H9 (cell line): ENCODE data around the gene TTLL3. TPM values are rescaled to one million over a fixed set of nuclear protein-coding genes. Genes with fewer than 3 reads are reported as not detected.

Source experiments
- DNase-seq: peaks from one replicate; pipeline ENCODE4 v3.0.0-alpha.2; 2017
- H2AFZ ChIP-seq: one replicate; pipeline ENCODE4 v1.6.1; 2013; ENCODE audit warnings: mild to moderate bottlenecking, low read length, control low read depth, moderate library complexity
- H2AK5ac ChIP-seq: 2 replicates; pipeline ENCODE4 v1.6.1; 2013; ENCODE audit warnings: low read length, control low read depth, mixed read lengths; ENCODE audit not compliant: insufficient read length
- H2BK120ac ChIP-seq: one replicate; pipeline ENCODE4 v1.6.1; 2013; ENCODE audit warnings: low read depth, mild to moderate bottlenecking, low read length, control low read depth, inconsistent platforms; ENCODE audit not compliant: poor library complexity, severe bottlenecking
- H2BK12ac ChIP-seq: 2 replicates; pipeline ENCODE4 v1.6.1; 2013; ENCODE audit warnings: low read length, control low read depth, mixed read lengths, low read depth; ENCODE audit not compliant: insufficient read length
- H2BK15ac ChIP-seq: 2 replicates; pipeline ENCODE4 v1.6.1; 2013; ENCODE audit warnings: low read depth, low read length, control low read depth
- H2BK20ac ChIP-seq: one replicate; pipeline ENCODE4 v1.6.1; 2013; ENCODE audit warnings: low read depth, mild to moderate bottlenecking, low read length, control low read depth, inconsistent platforms; ENCODE audit not compliant: poor library complexity, severe bottlenecking
- H2BK5ac ChIP-seq: 2 replicates; pipeline ENCODE4 v1.6.1; 2013; ENCODE audit warnings: low read length, control low read depth, mixed read lengths; ENCODE audit not compliant: insufficient read length
- H3K14ac ChIP-seq: 2 replicates; pipeline ENCODE4 v1.6.1; 2013; ENCODE audit warnings: low read length, control low read depth; ENCODE audit not compliant: insufficient read depth
- H3K18ac ChIP-seq: 2 replicates; pipeline ENCODE4 v1.6.1; 2013; ENCODE audit warnings: low read depth, mild to moderate bottlenecking, mixed read lengths, low read length, control low read depth; ENCODE audit not compliant: insufficient read length
- H3K23ac ChIP-seq: 2 replicates; pipeline ENCODE4 v1.6.1; 2013; ENCODE audit warnings: low read length, control low read depth, mixed read lengths, low read depth; ENCODE audit not compliant: insufficient read length
- H3K23me2 ChIP-seq: 2 replicates; pipeline ENCODE4 v1.6.1; 2013; ENCODE audit warnings: low read depth, mild to moderate bottlenecking, mixed read lengths, low read length, control low read depth; ENCODE audit not compliant: insufficient read length, poor library complexity, severe bottlenecking
- H3K27ac ChIP-seq: 2 replicates; pipeline ENCODE4 v1.5.1; 2013; ENCODE audit warnings: low read length, control low read depth, mixed read lengths, low read depth; ENCODE audit not compliant: insufficient read length
- H3K27me3 ChIP-seq: 2 replicates; pipeline ENCODE4 v1.6.1; 2013; ENCODE audit warnings: low read length, control low read depth, inconsistent platforms; ENCODE audit not compliant: insufficient read depth
- H3K4ac ChIP-seq: 2 replicates; pipeline ENCODE4 v1.6.1; 2013; ENCODE audit warnings: low read depth, mild to moderate bottlenecking, control low read depth, inconsistent platforms, low read length, moderate library complexity
- H3K4me1 ChIP-seq: 2 replicates; pipeline ENCODE4 v1.6.1; 2013; ENCODE audit warnings: low read length, control low read depth, inconsistent platforms; ENCODE audit not compliant: insufficient read depth
- H3K4me2 ChIP-seq: 2 replicates; pipeline ENCODE4 v1.6.1; 2013; ENCODE audit warnings: low read length, control low read depth, mixed read lengths; ENCODE audit not compliant: insufficient read length, insufficient read depth
- H3K56ac ChIP-seq: 2 replicates; pipeline ENCODE4 v1.6.1; 2013; ENCODE audit warnings: low read depth, mild to moderate bottlenecking, mixed read lengths, low read length, control low read depth; ENCODE audit not compliant: insufficient read length
- H3K79me1 ChIP-seq: 2 replicates; pipeline ENCODE4 v1.6.1; 2013; ENCODE audit warnings: low read depth, mild to moderate bottlenecking, moderate library complexity, low read length, control low read depth, inconsistent platforms; ENCODE audit not compliant: insufficient read depth, poor library complexity, severe bottlenecking
- H3K79me2 ChIP-seq: 2 replicates; pipeline ENCODE4 v1.6.1; 2013; ENCODE audit warnings: low read length, control low read depth, inconsistent platforms; ENCODE audit not compliant: insufficient read depth
- H3K9ac ChIP-seq: 2 replicates; pipeline ENCODE4 v1.6.1; 2013; ENCODE audit warnings: low read length, control low read depth, mixed read lengths; ENCODE audit not compliant: insufficient read length; ENCODE audit errors: extremely low read depth
- H3K9me3 ChIP-seq: one replicate; pipeline ENCODE4 v1.6.1; 2013; ENCODE audit warnings: low read depth, low read length, inconsistent platforms; ENCODE audit not compliant: control insufficient read depth
- H3T11ph ChIP-seq: one replicate; pipeline ENCODE4 v1.6.1; 2013; ENCODE audit warnings: mild to moderate bottlenecking, low read length, control low read depth, inconsistent platforms
- H4K20me1 ChIP-seq: one replicate; pipeline ENCODE4 v1.6.1; 2013; ENCODE audit not compliant: control insufficient read depth, insufficient read length, insufficient read depth
- H4K5ac ChIP-seq: 2 replicates; pipeline ENCODE4 v1.6.1; 2013; ENCODE audit warnings: low read depth, mild to moderate bottlenecking, mixed read lengths, low read length, control low read depth; ENCODE audit not compliant: insufficient read length
- H4K8ac ChIP-seq: replicated peaks from 2 replicates; pipeline ENCODE4 v1.6.1; 2013; ENCODE audit warnings: low read length, control low read depth, mixed read lengths, low read depth; ENCODE audit not compliant: insufficient read length
- H4K91ac ChIP-seq: 2 replicates; pipeline ENCODE4 v1.6.1; 2013; ENCODE audit warnings: low read depth, mild to moderate bottlenecking, moderate library complexity, mixed read lengths, low read length, control low read depth; ENCODE audit not compliant: insufficient read length
- H3K27ac Mint-ChIP-seq, 3 experiments: 2 replicates in 2 of 3; 3 replicates in 1 of 3; pipeline ENCODE4 v1.8.0; 2020 to 2021; ENCODE audit warnings: mixed read lengths in 3 of 3, mild to moderate bottlenecking in 1 of 3, moderate library complexity in 1 of 3
- H3K27me3 Mint-ChIP-seq: 2 replicates; pipeline ENCODE4 v1.8.0; 2021; ENCODE audit warnings: low read depth, mild to moderate bottlenecking, moderate library complexity, mixed read lengths
- H3K36me3 Mint-ChIP-seq, 3 experiments: 2 replicates in 2 of 3; 3 replicates in 1 of 3; pipeline ENCODE4 v1.8.0; 2020 to 2021; ENCODE audit warnings: low read depth in 3 of 3, mixed read lengths in 3 of 3; ENCODE audit not compliant: insufficient read depth in 1 of 3
- H3K4me1 Mint-ChIP-seq, 2 experiments: 2 replicates each; pipeline ENCODE4 v1.8.0; 2020; ENCODE audit warnings: mixed read lengths in 2 of 2
- H3K4me3 Mint-ChIP-seq, 2 experiments: 2 replicates in 1 of 2; 3 replicates in 1 of 2; pipeline ENCODE4 v1.8.0; 2020 to 2021; ENCODE audit warnings: mild to moderate bottlenecking in 2 of 2, mixed read lengths in 2 of 2, moderate library complexity in 1 of 2
- H3K9me3 Mint-ChIP-seq, 2 experiments: 2 replicates in 1 of 2; 3 replicates in 1 of 2; pipeline ENCODE4 v1.8.0; 2020; ENCODE audit warnings: mild to moderate bottlenecking in 2 of 2, mixed read lengths in 2 of 2, moderate library complexity in 1 of 2
- CTCF ChIP-seq: fragments of 200-600 bp; sonication (generic); conservative IDR thresholded peaks from 3 replicates; pipeline ENCODE4 v1.8.0; 2021; ENCODE audit warnings: antibody characterized with exemption, mild to moderate bottlenecking
- WGBS: extraction: QIAGEN DNeasy Blood & Tissue Kit; methylation state at CpG from one replicate; pipeline ENCODE4 v1.1.7; 2013; ENCODE audit warnings: missing lambda C conversion rate, low lambda C conversion rate, mixed read lengths; ENCODE audit not compliant: insufficient read length; ENCODE audit errors: extremely low coverage; 5-methylcytosine and 5-hydroxymethylcytosine counted together
- total RNA-seq: library from RNA; stranded (reverse); gene quantifications from 2 replicates; pipeline ENCODE4 v1.2.1, GENCODE V29; 2021

The TTLL3 gene
- total RNA-seq, 1 experiment from 2014 or later = 14.4 TPM

DNA sequence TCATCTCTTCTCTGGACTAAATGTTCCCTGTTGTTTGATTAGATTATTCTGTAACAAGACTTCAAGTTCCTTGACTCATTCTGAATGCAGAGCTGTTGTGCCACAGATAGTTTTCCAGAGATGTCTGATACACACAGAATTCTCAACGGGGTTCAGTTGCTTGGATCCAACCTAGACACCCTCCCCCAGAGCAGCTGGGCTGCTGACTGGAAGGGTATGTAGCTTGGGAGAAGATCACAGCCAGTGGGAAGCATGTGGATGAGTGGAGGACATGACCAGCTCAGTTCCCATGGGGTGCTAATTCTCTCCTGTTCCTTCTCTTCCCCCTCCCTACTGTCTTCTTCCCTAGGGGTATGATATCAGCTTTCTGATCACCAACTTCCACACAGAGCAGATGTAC lies 6.6 kb upstream of the TTLL3 start:
- H4K20me1 ChIP-seq = no peaks in the 10 kb centered on the region
- H2BK12ac ChIP-seq = no peak overlapping the region
- DNase-seq = no peak

More for the DNA sequence above, 6.6 kb upstream of the TTLL3 start:
- Histone ChIP-seq H4K91ac (no peak overlapping the region), H3K27ac (no peak overlapping the region), H2BK120ac (no peak overlapping the region), H2BK15ac (no peak overlapping the region), H3K9ac (no peak overlapping the region), H2BK20ac (no peak overlapping the region), H2BK5ac (no peak overlapping the region), H3K18ac (no peak overlapping the region), H3K14ac (no peak overlapping the region), H2AFZ (no peak overlapping the region), H3K56ac (no peak overlapping the region), H4K8ac (no peak overlapping the region), H3K79me2 (no peaks in the 10 kb centered on the region), H3K9me3 (no peaks in the 10 kb centered on the region), H3K23me2 (no peaks in the 10 kb centered on the region), H3T11ph (no peak overlapping the region), H4K5ac (no peak overlapping the region), H2AK5ac (no peak overlapping the region), H3K79me1 (no peaks in the 10 kb centered on the region), H3K4me1 (no peaks in the 10 kb centered on the region), H3K23ac (no peak overlapping the region), H3K4ac (no peak overlapping the region), H3K27me3 (no peaks in the 10 kb centered on the region), H3K4me2 (no peak overlapping the region)
- Mint-ChIP-seq H3K27me3 (no peaks in the 10 kb centered on the region), H3K9me3 (no peaks in the 10 kb centered on the region), H3K4me1 (peaks cover 2 to 3% of the 10 kb centered on the region in 2 experiments; a peak in 2 of 4 replicates), H3K36me3 (peaks cover 49 to 79% (median 67%) of the 10 kb centered on the region in 3 experiments; a peak in 6 of 7 replicates), H3K4me3 (no peak overlapping the region), H3K27ac (no peak overlapping the region)
- no CpG with 5 or more reads among the region's 1 CpG for WGBS
- TF ChIP-seq CTCF = no peak
